Stimulated activated naive CD8-positive, alpha-beta T cell treated with anti-CD3 and anti-CD28 coated beads, Interleukin-15, amount 100 ng/mL, for 72 hours (primary cell): ENCODE results near the gene CA11.
"Not testable (repeated sequence)": the region's sequence is repeated elsewhere in the genome, so short reads cannot be mapped to it uniquely, and the experiment has no call there.

ENCODE experiments used
- ATAC-seq: fragments of 150-1000 bp; cut with Tn5 transposase; 2 replicates; pipeline ENCODE4 v1.10.0; 2021; ENCODE audit warnings: mild to moderate bottlenecking, moderate library complexity
- DNase-seq, 2 donors: peaks; one replicate each; pipeline ENCODE4 v3.0.0; 2021 to 2022
- H3K27ac Mint-ChIP-seq, 2 donors: one replicate each; pipeline ENCODE4 v1.8.0; 2022; ENCODE audit warnings: mild to moderate bottlenecking in 2 of 2, mixed read lengths in 2 of 2, moderate library complexity in 2 of 2
- H3K27me3 Mint-ChIP-seq: one replicate; pipeline ENCODE4 v1.8.0; 2022; ENCODE audit warnings: mixed read lengths
- H3K4me1 Mint-ChIP-seq: one replicate; pipeline ENCODE4 v1.8.0; 2022; ENCODE audit warnings: mild to moderate bottlenecking, mixed read lengths
- H3K4me3 Mint-ChIP-seq, 2 donors: one replicate each; pipeline ENCODE4 v1.8.0; 2022; ENCODE audit warnings: mild to moderate bottlenecking in 2 of 2, mixed read lengths in 2 of 2, moderate library complexity in 1 of 2
- H3K9me3 Mint-ChIP-seq, 2 donors: one replicate each; pipeline ENCODE4 v1.8.0; 2022; ENCODE audit warnings: mixed read lengths in 2 of 2

Gene CA11

GRCh38 chr19:48658483-48658882 is 12.5 kb upstream of the CA11 start:
- peaks cover 9% of the 10 kb centered on the region for H3K4me1 Mint-ChIP-seq
- H3K4me3 Mint-ChIP-seq, result no peak overlapping the region
- DNase-seq, result no peak
- no peaks in the 10 kb centered on the region for H3K27me3 Mint-ChIP-seq
- no peak for ATAC-seq
- no peak overlapping the region for H3K27ac Mint-ChIP-seq
- H3K9me3 Mint-ChIP-seq, result no peaks in the 10 kb centered on the region

GRCh38 chr19:48657828-48658227 is 11.8 kb upstream of the CA11 start:
- ATAC-seq, H3K4me3 Mint-ChIP-seq, H3K27me3 Mint-ChIP-seq, H3K27ac Mint-ChIP-seq, H3K9me3 Mint-ChIP-seq, DNase-seq, H3K4me1 Mint-ChIP-seq: not testable (repeated sequence)

GRCh38 chr19:48656840-48657474 is 11.0 kb upstream of the CA11 start:
- H3K27me3 Mint-ChIP-seq, result no peaks in the 10 kb centered on the region
- DNase-seq, result no peak
- no peaks in the 10 kb centered on the region for H3K9me3 Mint-ChIP-seq

GRCh38 chr19:48654299-48655059 is 8.5 kb upstream of the CA11 start:
- Mint-ChIP-seq H3K27ac (peak overlapping the region; percentile 30 to 40), H3K4me1 (peaks cover 3% of the 10 kb centered on the region), H3K4me3 (no peak overlapping the region), H3K27me3 (no peaks in the 10 kb centered on the region), H3K9me3 (no peaks in the 10 kb centered on the region)
- ATAC-seq (no peak), DNase-seq (no peak)

More at GRCh38 chr19:48656840-48657474, 11.0 kb upstream of the CA11 start:
- H3K27ac Mint-ChIP-seq, result no peak overlapping the region
- no peak for ATAC-seq
- no peak overlapping the region for H3K4me3 Mint-ChIP-seq
- H3K4me1 Mint-ChIP-seq, result peaks cover 9% of the 10 kb centered on the region

- Mint-ChIP-seq H3K27ac (no peak overlapping the region), H3K9me3 (no peaks in the 10 kb centered on the region), H3K27me3 (no peaks in the 10 kb centered on the region), H3K4me3 (no peak overlapping the region), H3K4me1 (peaks cover 23% of the 10 kb centered on the region)
- ATAC-seq (no peak), DNase-seq (no peak)
Observed at GRCh38 chr19:48651683-48652048, 5.7 kb upstream of the CA11 start.

GRCh38 chr19:48650974-48651682 is 5.1 kb upstream of the CA11 start:
- Mint-ChIP-seq H3K27me3 (no peaks in the 10 kb centered on the region), H3K9me3 (no peaks in the 10 kb centered on the region), H3K27ac (no peak overlapping the region), H3K4me1 (peaks cover 27% of the 10 kb centered on the region), H3K4me3 (no peak overlapping the region)
- ATAC-seq (no peak), DNase-seq (no peak)

GRCh38 chr19:48648134-48648533 is 2.1 kb upstream of the CA11 start:
- no peaks in the 10 kb centered on the region for H3K27me3 Mint-ChIP-seq
- ATAC-seq (no peak), DNase-seq (no peak)
- H3K4me3 Mint-ChIP-seq, result no peak overlapping the region
- no peaks in the 10 kb centered on the region for H3K9me3 Mint-ChIP-seq
- peaks cover 48% of the 10 kb centered on the region for H3K4me1 Mint-ChIP-seq
- no peak overlapping the region for H3K27ac Mint-ChIP-seq

GRCh38 chr19:48646722-48647216 is 782 bp upstream of the CA11 start:
- DNase-seq, result no peak
- no peaks in the 10 kb centered on the region for H3K9me3 Mint-ChIP-seq
- no peaks in the 10 kb centered on the region for H3K27me3 Mint-ChIP-seq
- H3K4me1 Mint-ChIP-seq, result peaks cover 48% of the 10 kb centered on the region
- peak overlapping the region; percentile 89 to 97 for H3K4me3 Mint-ChIP-seq
- peak overlapping the region in 1 of 2 donors; percentile 67 for H3K27ac Mint-ChIP-seq
- ATAC-seq, result no peak

- peak overlapping the region; percentile 44 to 87 for H3K27ac Mint-ChIP-seq
Observed at GRCh38 chr19:48645620-48646000, 377 bp downstream of the CA11 start.

GRCh38 chr19:48644839-48645619 is 958 bp downstream of the CA11 start:
- DNase-seq, result peak; percentile 74 to 79
- Mint-ChIP-seq H3K27ac (peak overlapping the region in 1 of 2 donors; percentile 19), H3K4me3 (peak overlapping the region; percentile 89 to 97), H3K4me1 (peaks cover 49% of the 10 kb centered on the region), H3K9me3 (no peaks in the 10 kb centered on the region), H3K27me3 (no peaks in the 10 kb centered on the region)
- peak; percentile 81 for ATAC-seq

More at GRCh38 chr19:48645620-48646000, 377 bp downstream of the CA11 start:
- DNase-seq (no peak), ATAC-seq (no peak)
- peak overlapping the region; percentile 89 to 97 for H3K4me3 Mint-ChIP-seq
- H3K9me3 Mint-ChIP-seq, result no peaks in the 10 kb centered on the region
- no peaks in the 10 kb centered on the region for H3K27me3 Mint-ChIP-seq
- peaks cover 48% of the 10 kb centered on the region for H3K4me1 Mint-ChIP-seq

GRCh38 chr19:48644355-48644754 is 1.6 kb downstream of the CA11 start:
- Mint-ChIP-seq H3K27ac (no peak overlapping the region), H3K9me3 (no peaks in the 10 kb centered on the region), H3K4me3 (peak overlapping the region; percentile 23 to 97), H3K4me1 (peaks cover 51% of the 10 kb centered on the region), H3K27me3 (no peaks in the 10 kb centered on the region)
- DNase-seq (no peak), ATAC-seq (no peak)

GRCh38 chr19:48642862-48643261 is 3.1 kb downstream of the CA11 start:
- Mint-ChIP-seq H3K9me3 (peaks cover 7 to 8% of the 10 kb centered on the region in 2 donors), H3K4me1 (peaks cover 56% of the 10 kb centered on the region), H3K4me3 (no peak overlapping the region), H3K27ac (no peak overlapping the region), H3K27me3 (no peaks in the 10 kb centered on the region)
- ATAC-seq (no peak), DNase-seq (no peak)

GRCh38 chr19:48641850-48642249 is 4.1 kb downstream of the CA11 start:
- Mint-ChIP-seq H3K9me3 (peaks cover 7 to 8% of the 10 kb centered on the region in 2 donors), H3K27me3 (no peaks in the 10 kb centered on the region), H3K4me1 (peaks cover 55% of the 10 kb centered on the region), H3K27ac (no peak overlapping the region), H3K4me3 (no peak overlapping the region)
- DNase-seq, result no peak
- no peak for ATAC-seq

GRCh38 chr19:48639483-48640375 is 6.3 kb downstream of the CA11 start:
- Mint-ChIP-seq H3K4me3 (peak overlapping the region; percentile 54 to 66), H3K4me1 (peaks cover 50% of the 10 kb centered on the region), H3K9me3 (peaks cover 7 to 8% of the 10 kb centered on the region in 2 donors), H3K27me3 (no peaks in the 10 kb centered on the region), H3K27ac (no peak overlapping the region)
- ATAC-seq (no peak), DNase-seq (no peak)
